HG02981 (cell line): ENCODE measurements around the gene ARL15.

Experiments
- ATAC-seq: cut with Tn5 transposase; IDR thresholded peaks from one replicate; pipeline ENCODE4 v1.9.1; 2021; ENCODE audit warnings: mild to moderate bottlenecking, moderate library complexity; ENCODE audit not compliant: unreplicated experiment

ARL15 gene

GRCh38 chr5:54214722-54215121, 95.7 kb downstream of the ARL15 start:
- no peak for ATAC-seq

GRCh38 chr5:54212331-54212730, 98.0 kb downstream of the ARL15 start:
- ATAC-seq = no peak

GRCh38 chr5:54211912-54212311, 98.5 kb downstream of the ARL15 start:
- ATAC-seq = no peak

- ATAC-seq = no peak
These were observed 102.8 kb downstream of the ARL15 start for GRCh38 chr5:54207566-54207965.

GRCh38 chr5:54206580-54207229, 103.7 kb downstream of the ARL15 start:
- peak; percentile 78 for ATAC-seq

GRCh38 chr5:54205918-54206317, 104.5 kb downstream of the ARL15 start:
- no peak for ATAC-seq

GRCh38 chr5:54205453-54205852, 104.9 kb downstream of the ARL15 start:
- no peak for ATAC-seq

GRCh38 chr5:54197018-54197417, 113.4 kb downstream of the ARL15 start:
- no peak for ATAC-seq

GRCh38 chr5:54195701-54196100, 114.7 kb downstream of the ARL15 start:
- ATAC-seq = no peak

- no peak for ATAC-seq
These were observed 116.1 kb downstream of the ARL15 start for GRCh38 chr5:54194318-54194717.

- ATAC-seq = no peak
These were observed 122.7 kb downstream of the ARL15 start for GRCh38 chr5:54187694-54188093.

GRCh38 chr5:54186912-54187445, 123.4 kb downstream of the ARL15 start:
- no peak for ATAC-seq

- no peak for ATAC-seq
These were observed 124.3 kb downstream of the ARL15 start for GRCh38 chr5:54186108-54186507.

- no peak for ATAC-seq
These were observed 125.6 kb downstream of the ARL15 start for GRCh38 chr5:54184806-54185205.

GRCh38 chr5:54180630-54181031, 129.7 kb downstream of the ARL15 start:
- no peak for ATAC-seq

- no peak for ATAC-seq
These were observed 131.4 kb downstream of the ARL15 start for GRCh38 chr5:54178991-54179390.

GRCh38 chr5:54178207-54178606, 132.2 kb downstream of the ARL15 start:
- no peak for ATAC-seq

GRCh38 chr5:54177058-54177457, 133.3 kb downstream of the ARL15 start:
- ATAC-seq = no peak

- no peak for ATAC-seq
These were observed 134.1 kb downstream of the ARL15 start for GRCh38 chr5:54176066-54176830.

- no peak for ATAC-seq
These were observed 137.1 kb downstream of the ARL15 start for GRCh38 chr5:54173251-54173650.

- ATAC-seq = peak; percentile 56
These were observed 138.6 kb downstream of the ARL15 start for GRCh38 chr5:54171645-54172384.

- no peak for ATAC-seq
These were observed 144.7 kb downstream of the ARL15 start for GRCh38 chr5:54165687-54166086.
